Stimulated activated CD4-positive, alpha-beta T cell treated with anti-CD3 and anti-CD28 coated beads, Interleukin-12 subunit alpha, Interleukin-12 subunit beta, amount 100 ng/mL, for 24 hours (primary cell): ENCODE data around the gene ICAM5.
A peak's percentile ranks its signal among the peaks of the same experiment; 100 is the strongest.
"Not testable (repeated sequence)": the region's sequence is repeated elsewhere in the genome, so short reads cannot be mapped to it uniquely, and the experiment has no call there.

ENCODE experiments used
- DNase-seq, 2 experiments: peaks; one replicate each; pipeline ENCODE4 v3.0.0-alpha.2; 2020; ENCODE audit warnings: low read depth in 2 of 2

Gene ICAM5

DNA sequence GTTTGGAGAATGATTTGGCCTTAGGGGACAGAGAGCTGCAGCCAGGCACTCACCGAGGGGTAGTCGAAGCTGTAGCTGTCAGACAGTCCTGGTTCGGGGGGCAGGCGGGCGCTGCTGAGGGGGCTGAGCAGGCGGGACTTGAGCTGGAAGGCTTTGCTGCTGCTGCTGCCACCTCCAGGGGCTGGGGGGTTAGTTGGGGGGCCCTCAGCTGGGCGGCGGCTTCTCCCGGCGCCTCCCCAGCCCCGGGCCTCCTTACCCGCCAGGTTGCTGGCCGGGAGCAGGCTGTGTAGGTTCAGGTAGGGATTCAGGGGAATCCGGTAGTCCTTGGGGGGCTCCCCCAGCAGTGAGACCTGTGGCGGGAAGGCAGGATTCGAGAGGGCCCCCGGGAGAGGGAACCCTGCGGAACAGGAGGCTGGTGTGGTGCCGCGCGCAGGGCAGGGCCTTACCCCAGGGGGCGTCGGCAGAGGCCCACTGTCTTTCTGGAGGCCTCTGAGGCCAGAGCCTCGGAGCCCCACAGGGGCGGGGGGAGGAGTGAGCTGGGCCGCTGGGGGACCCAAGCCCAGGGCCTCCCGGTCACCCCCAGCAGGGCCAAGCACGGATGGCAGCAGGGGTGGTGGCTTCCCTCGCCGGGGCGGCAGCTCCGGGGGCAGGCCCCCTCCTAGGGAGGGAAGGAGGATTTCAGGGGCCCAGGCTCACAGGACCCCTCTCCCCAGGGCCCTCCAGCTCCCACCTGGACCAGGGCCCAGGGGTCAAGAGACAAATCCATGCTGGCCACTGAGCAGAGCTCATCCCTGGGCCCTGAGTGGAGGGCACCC is 31.1 kb downstream of the ICAM5 start:
- DNase-seq = no peak

DNA sequence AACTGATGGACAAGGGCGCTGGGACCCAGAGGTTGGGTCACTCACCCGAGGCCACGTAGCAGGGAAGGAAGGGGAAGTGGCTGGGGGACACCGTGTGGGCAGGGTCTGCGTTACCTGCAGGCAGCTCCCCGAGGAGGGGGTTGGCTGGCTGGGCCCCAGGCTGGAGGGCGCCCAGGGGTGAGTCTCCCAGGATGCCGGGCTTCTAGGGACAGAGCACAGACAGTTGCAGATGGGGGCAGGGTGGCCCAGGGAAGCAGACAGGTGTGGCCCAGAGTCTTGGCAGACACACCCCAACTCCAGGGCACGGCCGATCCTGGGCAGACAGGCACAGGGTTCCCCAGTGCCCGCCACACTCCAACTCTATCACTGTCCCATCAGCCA is 31.7 kb downstream of the ICAM5 start:
- no peak for DNase-seq

DNA sequence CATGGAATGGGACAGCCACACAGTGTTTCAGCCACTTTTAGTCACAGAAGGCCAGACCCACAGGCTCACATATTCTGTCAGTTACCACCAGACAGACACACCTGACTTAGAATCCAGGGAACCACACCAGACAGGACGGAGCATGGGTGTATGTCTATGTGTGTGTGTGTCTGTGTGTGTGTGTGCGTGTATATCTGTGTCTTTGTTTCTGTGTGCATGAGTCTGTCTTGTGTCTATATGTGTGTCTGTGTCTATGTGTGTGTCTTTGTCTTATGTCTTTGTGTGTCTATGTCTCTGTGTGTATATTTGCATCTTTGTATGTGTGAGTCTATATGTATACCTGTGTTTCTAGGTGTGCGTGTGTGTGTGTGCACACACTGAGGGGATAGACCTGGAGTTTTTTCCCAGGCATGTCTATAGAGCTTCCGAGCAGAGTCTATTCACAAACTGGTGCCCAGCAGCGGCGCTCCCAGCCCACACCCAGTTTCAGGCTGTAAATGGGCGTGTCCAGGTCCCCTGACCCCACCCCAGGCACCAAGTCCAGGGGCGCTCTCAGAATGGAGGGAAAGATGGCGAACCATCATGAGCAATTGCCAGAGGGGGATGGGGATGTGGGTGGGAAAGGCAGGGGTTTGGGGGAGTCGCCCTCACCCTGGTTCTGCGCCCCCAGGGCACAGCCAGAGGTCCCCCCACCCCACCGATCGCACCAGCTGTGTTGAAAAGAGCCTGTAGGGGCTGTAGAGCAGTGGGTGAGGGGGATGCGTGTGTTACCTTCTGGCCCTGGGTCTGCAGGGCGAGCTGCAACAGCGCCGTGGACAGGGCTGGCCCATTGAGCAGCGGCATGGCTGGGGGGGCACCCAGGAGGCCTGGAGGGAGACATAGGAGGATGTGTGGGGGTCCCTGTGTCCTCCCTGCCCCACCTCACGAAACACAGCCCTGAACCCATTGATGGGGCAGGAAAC is 32.4 kb downstream of the ICAM5 start:
- no peak for DNase-seq

DNA sequence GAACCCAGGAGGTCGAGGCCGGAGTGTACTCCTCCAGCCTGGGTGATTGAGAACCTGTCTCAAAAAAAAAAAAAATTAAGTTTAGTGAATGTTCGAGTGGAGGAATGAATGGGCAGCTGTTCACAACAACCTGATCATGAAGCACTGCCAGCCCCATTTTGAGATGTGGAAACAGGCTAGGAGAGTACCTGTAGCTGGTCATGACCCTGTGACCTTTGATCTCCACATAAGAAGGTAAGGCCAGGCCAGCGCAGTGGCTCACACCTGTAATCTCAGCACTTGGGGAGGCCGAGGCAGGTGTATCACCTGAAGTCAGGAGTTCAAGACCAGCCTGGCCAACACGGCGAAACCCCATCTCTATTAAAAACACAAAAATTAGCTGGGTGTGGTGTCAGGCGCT is 36.0 kb downstream of the ICAM5 start:
- no peak for DNase-seq

DNA sequence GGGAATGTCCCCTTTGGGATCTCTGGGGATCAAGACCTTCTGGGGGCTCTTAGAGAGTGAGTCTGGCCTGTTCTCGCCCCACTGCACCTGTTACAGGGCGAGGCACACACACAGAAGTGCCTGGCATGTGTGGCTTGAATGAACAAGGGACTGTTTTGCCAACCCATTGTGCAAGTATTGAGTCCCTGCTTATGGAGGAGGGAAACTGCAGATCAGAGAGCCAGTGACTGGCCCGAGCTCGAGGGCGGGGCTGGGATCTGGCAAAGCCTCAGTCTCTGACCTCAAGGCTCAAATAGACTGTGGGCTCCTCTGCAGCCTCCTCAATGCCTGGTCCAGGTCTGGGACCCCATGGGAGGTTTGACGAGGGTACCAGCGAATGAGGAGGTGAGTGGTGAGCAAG is 38.0 kb downstream of the ICAM5 start:
- no peak for DNase-seq

DNA sequence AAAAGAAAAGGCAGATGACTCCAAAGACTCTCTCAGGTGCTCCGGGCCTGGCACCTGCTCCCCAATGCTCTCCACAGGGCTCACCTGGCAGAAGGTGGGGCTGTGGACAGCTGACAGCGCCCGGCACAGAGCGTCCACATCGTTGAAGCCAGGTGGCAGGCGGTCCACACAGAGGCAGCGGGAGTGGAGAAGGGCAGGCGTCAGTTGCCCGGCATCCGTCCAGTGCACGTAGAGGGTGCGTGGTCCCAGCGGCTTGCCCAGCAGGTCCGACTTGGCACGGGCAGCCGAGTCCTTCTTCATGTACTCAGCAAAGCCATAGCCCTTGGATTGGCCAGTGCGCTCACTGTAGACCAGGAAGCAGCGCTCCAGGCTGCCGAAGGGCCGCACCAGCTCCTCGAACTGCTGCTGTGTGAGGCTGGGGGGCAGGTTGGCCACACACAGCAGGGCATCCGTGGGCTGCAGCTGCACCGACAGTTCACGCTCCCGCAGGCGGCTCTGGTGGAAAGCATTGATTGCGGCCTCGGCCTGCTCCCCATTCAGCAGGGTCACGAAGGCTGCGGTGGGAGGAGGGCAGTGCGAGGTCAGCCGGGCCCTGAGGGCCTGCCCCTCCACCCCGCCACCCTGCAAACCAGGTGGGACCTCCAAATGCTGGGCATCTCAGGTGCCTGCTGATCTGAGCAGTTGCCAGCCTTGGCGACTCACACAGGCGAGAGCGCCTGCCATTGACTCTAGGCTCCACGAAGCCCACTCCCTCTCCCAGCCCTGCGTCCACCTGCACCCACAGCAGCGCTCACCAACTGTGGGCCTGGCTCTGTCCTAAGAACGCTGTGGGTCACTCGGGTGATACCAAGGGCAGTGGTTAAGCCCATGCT is 39.0 kb downstream of the ICAM5 start:
- no peak for DNase-seq

DNA sequence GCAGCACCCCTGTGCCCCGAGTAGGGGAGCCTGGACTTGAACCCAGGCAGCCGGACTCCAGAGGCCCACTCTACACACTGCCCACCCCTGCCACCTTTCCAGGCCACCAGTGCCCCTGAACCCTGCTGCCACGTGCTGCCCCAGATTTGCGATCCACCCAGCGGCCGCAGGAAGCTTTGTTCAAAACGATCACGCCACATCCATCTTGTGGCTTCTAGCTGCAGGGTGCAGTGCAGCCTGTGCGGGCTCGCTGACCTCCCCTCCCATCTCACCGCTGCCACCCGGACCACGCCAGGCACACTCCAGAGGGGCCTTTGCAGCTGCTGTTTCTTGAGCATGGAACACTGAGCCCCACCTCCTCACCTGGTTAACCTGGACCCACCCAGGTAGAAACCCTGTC is 39.8 kb downstream of the ICAM5 start:
- DNase-seq = no peak

DNA sequence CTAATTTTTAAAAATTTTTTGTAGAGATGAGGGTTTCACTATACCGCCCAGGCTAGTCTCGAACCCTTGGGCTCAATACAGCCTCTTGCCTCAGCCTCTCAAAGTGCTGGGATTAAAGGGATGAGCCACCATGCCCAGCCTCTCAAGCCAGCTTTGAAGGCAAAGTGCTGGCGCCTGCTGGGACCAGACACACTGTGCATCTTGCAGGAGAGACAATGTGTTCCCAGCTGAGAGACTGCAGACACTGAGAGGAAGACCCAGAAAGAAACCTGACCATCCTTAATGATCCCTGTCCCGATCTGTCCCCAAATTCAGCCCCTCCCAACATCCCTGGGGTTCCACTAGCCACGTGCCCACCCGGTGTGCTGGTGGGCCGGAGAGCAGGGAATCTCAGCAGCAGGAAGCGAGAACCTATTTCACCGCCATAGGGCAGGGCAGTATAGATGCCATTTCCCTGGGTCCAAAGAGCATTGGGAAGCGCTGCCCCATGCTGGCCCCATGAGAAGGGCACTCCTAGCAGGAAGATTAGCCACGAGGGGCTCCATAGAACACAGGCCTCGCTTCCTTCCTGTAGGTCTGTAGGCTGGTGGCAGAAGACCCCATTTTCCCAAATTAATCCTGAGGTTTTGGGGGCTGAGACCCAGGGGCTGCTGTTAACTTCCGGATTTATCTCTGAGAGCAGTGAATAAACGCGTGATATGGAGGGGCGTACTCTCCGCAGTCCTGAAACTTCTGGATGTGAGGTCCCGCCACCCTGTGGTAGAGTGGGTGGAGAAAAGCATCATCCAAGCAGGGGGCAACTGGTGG is 42.6 kb downstream of the ICAM5 start:
- no peak for DNase-seq

DNA sequence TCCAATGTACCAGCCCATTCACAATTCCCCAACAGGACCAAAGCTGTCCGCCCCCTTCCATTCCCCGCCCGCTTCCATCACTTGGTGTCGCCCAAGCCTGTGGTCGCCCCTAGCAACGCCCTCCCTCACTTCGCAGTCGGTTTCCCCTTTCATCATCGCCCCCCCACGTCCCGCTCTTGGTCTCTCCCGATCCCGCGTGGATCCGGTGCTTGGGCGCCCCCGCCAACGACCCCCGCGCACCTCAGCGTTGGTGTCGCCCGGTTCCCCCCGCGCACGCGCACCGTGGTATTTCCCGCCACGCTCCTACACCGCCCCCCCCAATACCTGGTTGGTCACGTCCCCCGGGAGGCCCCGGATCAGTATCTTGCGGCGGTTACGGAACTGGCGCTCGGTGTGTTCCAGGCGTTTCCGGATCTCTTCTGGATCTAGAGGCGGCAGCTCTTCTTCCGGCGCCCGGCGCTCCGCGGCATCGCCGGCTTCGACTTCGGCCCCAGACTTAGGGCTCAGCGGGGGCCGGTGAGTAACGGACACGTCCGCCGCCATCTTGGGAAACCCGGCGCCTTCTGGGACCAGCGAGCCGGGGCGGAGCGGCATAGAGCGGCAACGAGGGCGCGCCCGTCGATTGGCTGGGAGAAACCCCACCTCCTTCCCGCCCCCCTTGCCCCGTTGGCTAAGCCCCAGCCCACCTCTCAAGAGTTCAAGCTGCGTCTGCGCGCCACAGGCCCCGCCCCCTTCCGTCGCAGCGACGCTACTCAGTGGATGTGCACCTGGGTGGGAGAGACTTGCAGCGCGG is 43.4 kb downstream of the ICAM5 start, which contains the start of gene RAVER1:
Gene RAVER1 (minus strand): TSS at position 565 of the 793 bp plus-strand sequence. CDS start 22 bp downstream, at position 543.
- DNase-seq = peak; percentile 94 to 98

DNA sequence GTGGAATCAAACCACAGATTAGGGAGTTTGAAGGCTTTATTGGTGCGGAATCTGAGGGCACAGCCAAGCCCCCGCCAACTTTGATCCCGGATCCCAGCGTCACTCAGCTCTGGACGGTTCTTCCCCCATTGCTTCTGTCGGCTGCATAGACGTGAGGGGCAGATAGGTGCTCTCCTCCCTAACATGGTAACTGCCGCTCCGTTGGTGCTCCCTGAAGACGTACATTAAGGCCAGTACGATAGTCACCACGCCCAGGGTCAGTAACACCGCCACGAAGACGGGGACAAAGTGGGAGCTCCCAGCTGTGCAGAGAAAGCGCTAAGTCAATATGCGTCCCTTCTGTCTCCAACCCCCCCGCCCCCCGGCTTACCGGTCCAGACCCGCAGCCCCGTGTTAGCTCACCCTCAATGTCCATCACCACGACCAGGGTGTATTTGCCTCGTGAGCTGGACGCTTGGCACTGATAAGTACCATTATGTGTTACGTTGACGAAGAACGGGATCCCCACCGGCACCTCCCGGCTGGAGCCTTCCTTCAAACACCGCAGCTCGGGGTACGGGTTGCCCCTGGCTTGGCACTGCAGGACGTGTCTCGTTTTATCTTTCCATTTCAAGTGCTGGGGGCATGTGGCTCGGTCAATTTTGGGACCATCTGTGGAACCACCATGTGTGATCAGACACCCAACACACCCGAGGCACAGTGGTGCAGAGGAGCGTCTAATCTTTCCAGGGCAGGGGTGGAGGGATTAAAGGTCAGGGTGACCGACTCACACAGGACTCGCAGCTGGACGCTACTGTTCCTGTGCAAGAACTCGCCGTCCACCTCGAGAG is 44.2 kb downstream of the ICAM5 start:
- no peak for DNase-seq

DNA sequence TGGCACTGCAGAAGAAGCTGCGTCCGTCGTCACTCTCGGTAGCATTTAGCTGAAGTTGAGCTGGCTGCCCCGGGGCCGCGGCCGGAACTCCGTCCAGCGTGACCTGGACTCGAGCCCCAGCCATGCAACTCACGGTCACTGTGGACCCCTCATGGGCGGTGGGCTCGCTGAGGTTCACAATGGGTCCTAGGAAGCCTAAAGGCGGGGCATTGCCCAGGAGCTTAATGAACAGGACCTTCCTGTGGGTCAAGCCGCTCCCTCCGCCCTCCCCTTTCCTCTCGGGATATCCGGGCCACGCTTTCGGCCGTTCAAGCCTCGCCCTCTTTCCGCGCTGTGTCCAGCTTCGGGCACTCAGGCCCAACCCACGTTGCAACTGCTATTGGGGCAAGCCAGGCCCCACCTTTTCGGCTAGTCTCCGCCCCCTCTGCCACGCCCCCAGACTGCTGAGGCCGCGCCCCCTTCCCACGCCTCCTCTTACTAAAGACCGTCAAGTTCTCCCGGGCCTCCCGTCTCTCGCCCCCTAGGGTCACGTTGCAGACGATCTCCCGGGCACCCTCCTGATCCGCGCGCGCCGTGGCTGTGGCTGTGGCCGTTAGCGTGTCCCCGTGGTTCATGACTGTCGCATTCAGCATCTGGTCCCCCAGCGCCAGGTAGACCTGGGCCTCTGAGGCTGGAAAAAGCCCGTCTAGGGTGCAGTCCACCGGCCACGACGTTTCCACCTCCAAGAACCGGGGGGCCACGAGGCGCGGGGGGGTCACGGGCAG is 45.0 kb downstream of the ICAM5 start:
- DNase-seq = peak; percentile 28 to 60

DNA sequence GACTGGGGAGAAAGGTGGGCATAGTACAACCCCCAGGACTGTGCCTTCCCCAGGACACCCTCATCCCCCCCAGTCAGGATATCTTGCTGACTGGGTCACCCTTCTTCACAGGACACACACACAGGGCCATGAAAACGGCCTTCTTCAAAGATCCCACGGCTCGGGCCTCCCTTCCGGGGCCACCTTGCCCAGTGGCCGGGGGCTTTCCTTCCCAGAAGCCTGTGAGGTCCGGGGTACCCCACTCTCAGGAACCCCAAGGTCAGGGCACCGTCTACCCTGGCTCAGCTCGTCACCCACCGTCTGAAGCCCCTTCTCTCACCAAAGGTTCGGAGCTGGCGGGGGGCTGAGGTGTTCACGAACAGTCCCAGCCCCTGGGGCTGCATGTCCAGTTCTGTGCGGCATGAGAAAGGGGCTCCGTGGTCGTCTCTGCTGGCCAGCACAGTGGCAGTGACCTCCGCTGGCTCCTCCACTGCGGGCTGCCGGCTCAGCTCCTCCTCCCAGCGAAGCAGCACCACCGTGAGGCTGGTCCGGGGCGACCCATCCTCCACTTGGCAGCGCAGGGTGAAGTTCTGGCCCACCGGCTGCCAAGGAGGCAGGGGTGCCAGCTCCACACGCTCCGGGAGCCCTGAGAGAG is 45.7 kb downstream of the ICAM5 start:
- no peak for DNase-seq

DNA sequence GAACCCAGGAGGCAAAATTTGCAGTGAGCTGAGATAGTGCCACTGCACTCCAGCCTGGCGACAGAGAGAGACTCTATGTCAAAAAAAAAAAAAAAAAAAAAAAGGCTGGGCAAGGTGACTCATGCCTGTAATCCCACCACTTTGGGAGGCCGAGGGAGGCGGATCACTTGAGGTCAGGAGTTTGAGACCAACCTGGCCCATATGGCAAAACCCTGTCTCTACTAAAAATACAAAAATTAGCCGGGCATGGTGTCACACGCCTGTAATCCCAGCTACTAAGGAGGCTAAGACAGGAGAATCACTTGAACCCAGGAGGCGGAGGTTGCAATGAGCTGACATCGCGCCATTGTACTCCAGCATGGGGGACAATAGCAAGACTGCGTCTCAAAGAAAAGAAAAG is 47.0 kb downstream of the ICAM5 start:
- not testable (repeated sequence) for DNase-seq

DNA sequence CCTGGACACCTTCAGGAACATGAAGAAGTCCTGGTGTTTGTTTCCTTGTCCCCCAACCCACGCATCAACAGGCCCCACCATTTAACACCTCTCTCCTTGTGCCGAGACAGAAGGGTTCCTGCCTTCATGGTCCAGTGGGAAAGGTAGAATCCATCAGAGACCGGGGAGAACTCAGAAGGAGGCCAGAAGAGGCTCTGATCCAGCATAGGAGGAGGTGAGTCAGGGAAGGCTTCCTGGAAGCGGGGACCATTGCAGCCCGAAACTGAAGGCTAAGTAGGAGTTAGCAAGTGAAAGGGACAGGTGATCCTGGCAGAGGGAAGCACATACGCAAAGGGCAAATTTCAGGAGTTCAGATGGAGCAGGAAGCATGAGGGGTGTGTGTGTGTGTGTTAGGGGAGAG is 49.2 kb downstream of the ICAM5 start:
- DNase-seq = no peak

DNA sequence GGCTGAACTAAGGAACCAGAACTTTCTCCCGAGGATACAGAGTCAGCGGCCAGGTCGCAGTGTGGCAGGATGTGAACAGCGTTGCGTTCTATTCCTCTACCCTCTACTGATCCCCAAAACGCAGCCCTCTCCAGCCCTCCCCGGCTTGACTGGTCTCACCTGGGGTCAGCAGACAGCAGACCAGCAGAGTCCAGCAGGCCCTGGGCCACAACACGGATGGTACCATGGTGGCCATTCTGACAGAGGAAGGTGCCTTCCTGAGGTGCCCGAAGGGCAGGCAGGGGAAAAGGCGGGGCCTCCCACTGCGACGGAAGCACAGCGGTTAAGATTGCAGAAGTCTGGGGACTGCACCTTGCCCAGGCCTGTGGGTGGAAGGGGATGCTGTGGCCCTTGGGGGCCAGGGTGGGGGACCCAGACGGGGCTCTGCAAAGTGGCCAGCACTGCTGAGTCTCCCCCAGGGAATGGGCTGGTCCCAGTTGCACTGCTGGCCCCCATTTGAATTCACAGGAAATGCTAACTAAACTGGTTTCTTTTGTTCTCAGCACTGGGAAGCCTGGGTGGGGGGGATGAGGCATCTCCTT is 49.7 kb downstream of the ICAM5 start, which contains the start of gene ICAM3:
Gene ICAM3 (minus strand): TSS at position 245 of the 581 bp plus-strand sequence. CDS start 10 bp downstream, at position 235.
- peak; percentile 46 to 66 for DNase-seq

DNA sequence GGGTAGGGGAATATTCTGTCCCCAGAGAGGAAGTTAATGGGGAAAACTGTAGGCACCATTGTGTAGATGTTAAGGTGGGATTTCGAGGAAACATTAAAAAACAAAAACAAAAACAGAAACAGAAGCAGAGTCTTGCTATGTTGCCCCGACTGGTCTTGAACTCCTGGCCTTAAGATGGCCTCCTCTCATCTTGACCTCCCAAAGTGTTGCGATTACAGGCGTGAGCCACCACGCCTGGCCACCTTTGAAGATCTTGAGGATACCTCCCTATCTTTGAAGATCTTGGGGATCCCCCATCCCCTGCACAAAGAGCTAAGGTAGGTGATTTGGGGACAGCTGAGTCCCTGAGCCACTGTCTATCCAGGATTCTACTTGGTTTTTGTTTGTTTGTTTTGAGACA is 50.2 kb downstream of the ICAM5 start:
- DNase-seq = no peak

DNA sequence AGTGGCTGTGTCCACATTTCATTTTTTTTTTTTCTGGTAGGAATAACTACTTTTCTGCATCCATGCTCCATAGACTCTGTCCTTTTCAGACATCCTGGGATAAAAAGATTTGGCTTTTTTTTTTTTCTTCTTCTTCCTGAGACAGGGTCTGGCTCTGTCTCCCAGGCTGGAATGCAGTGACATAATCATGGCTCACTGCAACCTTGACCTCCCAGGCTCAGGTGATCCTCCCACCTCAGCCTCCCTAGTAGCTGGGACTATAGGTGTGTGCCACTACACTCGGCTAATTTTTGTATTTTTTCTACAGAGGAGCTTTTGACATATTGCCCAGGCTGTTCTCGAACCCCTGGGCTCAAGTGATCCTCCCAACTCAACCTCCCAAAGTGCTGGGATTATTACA is 53.7 kb downstream of the ICAM5 start:
- DNase-seq = no peak
